Measurements from ENCODE around the gene EFNA5. TPM values are rescaled to one million over a fixed set of nuclear protein-coding genes. Genes with fewer than 3 reads are reported as not detected.

Gene EFNA5
- total RNA-seq, 1 experiment from 2014 or later = 216 TPM

GRCh38 chr5:107413754-107414153, 257.0 kb downstream of the EFNA5 start:
- DNase-seq = no peak
- no peaks in the 10 kb centered on the region for H3K27me3 Mint-ChIP-seq (ENCODE audit: unreplicated experiment)
- H3K27ac Mint-ChIP-seq (ENCODE audit: unreplicated experiment) = peak overlapping the region; percentile 41
- H3K9me3 Mint-ChIP-seq (ENCODE audit: low read depth, unreplicated experiment) = no peaks in the 10 kb centered on the region
- intact Hi-C loops (cut with micrococcal nuclease; ENCODE audit: unreplicated experiment) = no loop called here
- no peak for TF ChIP-seq CTCF (IDR thresholded peaks at IDR 0.05; ENCODE audit: unreplicated experiment)
- peaks cover 86% of the 10 kb centered on the region for H3K4me1 Mint-ChIP-seq (ENCODE audit: low read depth, unreplicated experiment)
- BruUV-seq (replicated peaks) = no TSS peak
- H3K36me3 Mint-ChIP-seq (ENCODE audit: insufficient read depth, unreplicated experiment) = peaks cover 39% of the 10 kb centered on the region
- CTCF ChIA-PET = interaction anchor here (2.3 kb wide), 1 partner anchor 10 kb away, joined by 6 read pairs; no protein-coding TSS in a partner anchor
- no peak overlapping the region for H3K4me3 Mint-ChIP-seq (ENCODE audit: low read depth, unreplicated experiment)

- CTCF ChIA-PET = no interaction called here
- H3K4me3 Mint-ChIP-seq (ENCODE audit: low read depth, unreplicated experiment) = peak overlapping the region; percentile 42
- peak overlapping the region; percentile 74 for H3K27ac Mint-ChIP-seq (ENCODE audit: unreplicated experiment)
Measured at GRCh38 chr5:107408564-107408963, 262.2 kb downstream of the EFNA5 start.

GRCh38 chr5:107407713-107408298, 262.9 kb downstream of the EFNA5 start:
- Mint-ChIP-seq H3K27ac (ENCODE audit: unreplicated experiment) (peak overlapping the region; percentile 74), H3K27me3 (ENCODE audit: unreplicated experiment) (no peaks in the 10 kb centered on the region), H3K36me3 (ENCODE audit: insufficient read depth, unreplicated experiment) (peaks cover 44% of the 10 kb centered on the region), H3K4me1 (ENCODE audit: low read depth, unreplicated experiment) (peaks cover 79% of the 10 kb centered on the region), H3K4me3 (ENCODE audit: low read depth, unreplicated experiment) (no peak overlapping the region), H3K9me3 (ENCODE audit: low read depth, unreplicated experiment) (no peaks in the 10 kb centered on the region)
- intact Hi-C loops (cut with micrococcal nuclease; ENCODE audit: unreplicated experiment) = no loop called here
- BruUV-seq (replicated peaks) = no TSS peak
- no peak for DNase-seq
- CTCF ChIA-PET = interaction anchor here (1.3 kb wide), 1 partner anchor 11 kb away, joined by 3 read pairs; no protein-coding TSS in a partner anchor
- TF ChIP-seq CTCF (IDR thresholded peaks at IDR 0.05; ENCODE audit: unreplicated experiment) = no peak

More at GRCh38 chr5:107408564-107408963, 262.2 kb downstream of the EFNA5 start:
- TF ChIP-seq CTCF (IDR thresholded peaks at IDR 0.05; ENCODE audit: unreplicated experiment) = no peak
- Mint-ChIP-seq H3K9me3 (ENCODE audit: low read depth, unreplicated experiment) (no peaks in the 10 kb centered on the region), H3K4me1 (ENCODE audit: low read depth, unreplicated experiment) (peaks cover 77% of the 10 kb centered on the region), H3K27me3 (ENCODE audit: unreplicated experiment) (no peaks in the 10 kb centered on the region), H3K36me3 (ENCODE audit: insufficient read depth, unreplicated experiment) (peaks cover 44% of the 10 kb centered on the region)
- intact Hi-C loops (cut with micrococcal nuclease; ENCODE audit: unreplicated experiment) = no loop called here
- BruUV-seq (replicated peaks) = no TSS peak
- DNase-seq = no peak

- no peaks in the 10 kb centered on the region for H3K9me3 Mint-ChIP-seq (ENCODE audit: low read depth, unreplicated experiment)
- no TSS peak for BruUV-seq (replicated peaks)
- peak; percentile 51 for DNase-seq
- H3K4me1 Mint-ChIP-seq (ENCODE audit: low read depth, unreplicated experiment) = peaks cover 75% of the 10 kb centered on the region
- no peaks in the 10 kb centered on the region for H3K27me3 Mint-ChIP-seq (ENCODE audit: unreplicated experiment)
- H3K4me3 Mint-ChIP-seq (ENCODE audit: low read depth, unreplicated experiment) = peak overlapping the region; percentile 54
- H3K27ac Mint-ChIP-seq (ENCODE audit: unreplicated experiment) = peak overlapping the region; percentile 95
- no peak for TF ChIP-seq CTCF (IDR thresholded peaks at IDR 0.05; ENCODE audit: unreplicated experiment)
- CTCF ChIA-PET = interaction anchor here (1.1 to 1.4 kb wide), 4 partner anchors 10 to 300 kb away, joined by 3 to 6 read pairs (median 4); no protein-coding TSS in a partner anchor
- H3K36me3 Mint-ChIP-seq (ENCODE audit: insufficient read depth, unreplicated experiment) = peaks cover 25% of the 10 kb centered on the region
- intact Hi-C loops (cut with micrococcal nuclease; ENCODE audit: unreplicated experiment) = no loop called here
Measured at GRCh38 chr5:107404595-107405374, 266.0 kb downstream of the EFNA5 start.

Measured in Calu3 (cell line).